GM18511 (cell line): ENCODE results near the gene XBP1.
"Not testable (repeated sequence)": the region's sequence is repeated elsewhere in the genome, so short reads cannot be mapped to it uniquely, and the experiment has no call there.

Experiments
- ATAC-seq: cut with Tn5 transposase; IDR thresholded peaks from one replicate; pipeline ENCODE4 v1.9.1; 2021; ENCODE audit warnings: mild to moderate bottlenecking, moderate library complexity; ENCODE audit not compliant: unreplicated experiment

Gene XBP1

GRCh38 chr22:28800308-28801041 is at the start of gene XBP1:
TSS of gene XBP1 (minus strand) at chr22:28800569.
- ATAC-seq: peak; percentile 75

GRCh38 chr22:28846994-28847393 is 46.6 kb upstream of the XBP1 start:
- ATAC-seq: no peak

- ATAC-seq: not testable (repeated sequence)
Observed at GRCh38 chr22:28844277-28844676, 43.9 kb upstream of the XBP1 start.

GRCh38 chr22:28843633-28844032 is 43.3 kb upstream of the XBP1 start:
- ATAC-seq: no peak

- ATAC-seq: no peak
Observed at GRCh38 chr22:28841111-28841510, 40.7 kb upstream of the XBP1 start.

GRCh38 chr22:28838971-28839370 is 38.6 kb upstream of the XBP1 start:
- ATAC-seq: no peak

- no peak for ATAC-seq
Observed at GRCh38 chr22:28837640-28838039, 37.3 kb upstream of the XBP1 start.

GRCh38 chr22:28835630-28836189 is 35.3 kb upstream of the XBP1 start:
- no peak for ATAC-seq

GRCh38 chr22:28833276-28833923 is 33.0 kb upstream of the XBP1 start:
- ATAC-seq: no peak

- ATAC-seq: no peak
Observed at GRCh38 chr22:28832731-28833130, 32.4 kb upstream of the XBP1 start.

- ATAC-seq: no peak
Observed at GRCh38 chr22:28831140-28832072, 31.0 kb upstream of the XBP1 start.

GRCh38 chr22:28830441-28830840 is 30.1 kb upstream of the XBP1 start:
- no peak for ATAC-seq

GRCh38 chr22:28829358-28830181 is 29.2 kb upstream of the XBP1 start:
- no peak for ATAC-seq

- ATAC-seq: no peak
Observed at GRCh38 chr22:28826921-28827320, 26.6 kb upstream of the XBP1 start.

- not testable (repeated sequence) for ATAC-seq
Observed at GRCh38 chr22:28826430-28826829, 26.1 kb upstream of the XBP1 start.

- ATAC-seq: not testable (repeated sequence)
Observed at GRCh38 chr22:28824455-28824854, 24.1 kb upstream of the XBP1 start.

GRCh38 chr22:28822930-28823551 is 22.7 kb upstream of the XBP1 start:
- ATAC-seq: no peak

- ATAC-seq: no peak
Observed at GRCh38 chr22:28821452-28821851, 21.1 kb upstream of the XBP1 start.

- ATAC-seq: no peak
Observed at GRCh38 chr22:28820885-28821284, 20.5 kb upstream of the XBP1 start.
